ENCODE results near the gene CCDC57. TPM values are rescaled to one million over a fixed set of nuclear protein-coding genes. Genes with fewer than 3 reads are reported as not detected.

The CCDC57 gene
- total RNA-seq, 1 experiment from 2014 or later: 69.9 TPM

DNA sequence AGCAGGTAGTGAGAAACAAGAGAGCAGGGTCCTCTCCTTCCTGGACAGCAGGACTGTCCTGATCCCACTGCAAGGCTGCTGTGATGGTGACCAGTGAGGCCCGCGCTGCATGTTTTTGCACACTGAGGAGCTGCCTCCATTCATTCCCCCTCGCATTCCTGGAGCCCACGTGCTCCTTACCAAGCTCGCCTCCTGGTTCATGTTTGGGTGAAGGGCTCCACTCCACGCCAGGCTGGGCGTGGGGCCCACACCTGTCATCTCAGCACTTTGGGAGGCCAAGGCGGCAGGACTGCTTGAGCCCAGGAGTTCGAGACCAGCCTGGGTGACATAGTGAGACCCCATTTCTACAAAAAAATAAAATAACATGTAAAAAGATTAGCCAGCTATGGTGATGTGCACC, 99.2 kb downstream of the CCDC57 start:
- CTCF ChIA-PET: no interaction called here
- no TSS peak for BruUV-seq (replicated peaks)
- no peaks in the 10 kb centered on the region for H3K27me3 Mint-ChIP-seq (ENCODE audit: unreplicated experiment)
- no peak overlapping the region for H3K4me3 Mint-ChIP-seq (ENCODE audit: low read depth, unreplicated experiment)
- peaks cover 9% of the 10 kb centered on the region for H3K36me3 Mint-ChIP-seq (ENCODE audit: insufficient read depth, unreplicated experiment)
- peaks cover 7% of the 10 kb centered on the region for H3K4me1 Mint-ChIP-seq (ENCODE audit: low read depth, unreplicated experiment)
- TF ChIP-seq, protein P1, sequence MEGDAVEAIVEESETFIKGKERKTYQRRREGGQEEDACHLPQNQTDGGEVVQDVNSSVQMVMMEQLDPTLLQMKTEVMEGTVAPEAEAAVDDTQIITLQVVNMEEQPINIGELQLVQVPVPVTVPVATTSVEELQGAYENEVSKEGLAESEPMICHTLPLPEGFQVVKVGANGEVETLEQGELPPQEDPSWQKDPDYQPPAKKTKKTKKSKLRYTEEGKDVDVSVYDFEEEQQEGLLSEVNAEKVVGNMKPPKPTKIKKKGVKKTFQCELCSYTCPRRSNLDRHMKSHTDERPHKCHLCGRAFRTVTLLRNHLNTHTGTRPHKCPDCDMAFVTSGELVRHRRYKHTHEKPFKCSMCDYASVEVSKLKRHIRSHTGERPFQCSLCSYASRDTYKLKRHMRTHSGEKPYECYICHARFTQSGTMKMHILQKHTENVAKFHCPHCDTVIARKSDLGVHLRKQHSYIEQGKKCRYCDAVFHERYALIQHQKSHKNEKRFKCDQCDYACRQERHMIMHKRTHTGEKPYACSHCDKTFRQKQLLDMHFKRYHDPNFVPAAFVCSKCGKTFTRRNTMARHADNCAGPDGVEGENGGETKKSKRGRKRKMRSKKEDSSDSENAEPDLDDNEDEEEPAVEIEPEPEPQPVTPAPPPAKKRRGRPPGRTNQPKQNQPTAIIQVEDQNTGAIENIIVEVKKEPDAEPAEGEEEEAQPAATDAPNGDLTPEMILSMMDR (IDR thresholded peaks at IDR 0.05; ENCODE audit: unreplicated experiment): no peak
- DNase-seq: no peak
- intact Hi-C loops (cut with micrococcal nuclease; ENCODE audit: unreplicated experiment): no loop called here
- H3K9me3 Mint-ChIP-seq (ENCODE audit: low read depth, unreplicated experiment): no peaks in the 10 kb centered on the region
- H3K27ac Mint-ChIP-seq (ENCODE audit: unreplicated experiment): no peak overlapping the region

DNA sequence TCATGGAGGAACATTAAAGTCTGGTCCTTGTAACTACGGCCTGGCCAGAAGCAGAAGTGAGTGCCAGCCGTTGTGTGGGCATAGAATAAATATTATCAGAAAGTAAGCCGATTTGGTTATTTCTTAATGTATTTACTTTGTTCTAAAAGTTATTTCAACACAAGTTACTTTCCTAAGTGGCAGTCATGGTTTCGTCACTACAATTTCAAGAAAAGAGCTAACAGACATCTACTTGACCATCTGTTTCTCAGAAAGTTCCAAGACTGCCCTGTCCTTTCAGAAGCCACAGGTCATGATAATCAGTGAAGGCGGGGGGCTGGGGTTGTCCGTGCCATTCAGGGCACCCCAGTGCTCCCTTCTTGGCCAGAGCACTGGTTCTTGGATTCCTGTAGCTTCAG, 99.7 kb downstream of the CCDC57 start:
- no TSS peak for BruUV-seq (replicated peaks)
- H3K27me3 Mint-ChIP-seq (ENCODE audit: unreplicated experiment): no peaks in the 10 kb centered on the region
- DNase-seq: no peak
- peaks cover 7% of the 10 kb centered on the region for H3K4me1 Mint-ChIP-seq (ENCODE audit: low read depth, unreplicated experiment)
- intact Hi-C loops (cut with micrococcal nuclease; ENCODE audit: unreplicated experiment): no loop called here
- H3K9me3 Mint-ChIP-seq (ENCODE audit: low read depth, unreplicated experiment): no peaks in the 10 kb centered on the region
- TF ChIP-seq, protein P1 (IDR thresholded peaks at IDR 0.05; ENCODE audit: unreplicated experiment): no peak
- CTCF ChIA-PET: no interaction called here
- no peak overlapping the region for H3K27ac Mint-ChIP-seq (ENCODE audit: unreplicated experiment)
- no peak overlapping the region for H3K4me3 Mint-ChIP-seq (ENCODE audit: low read depth, unreplicated experiment)
- H3K36me3 Mint-ChIP-seq (ENCODE audit: insufficient read depth, unreplicated experiment): peaks cover 10% of the 10 kb centered on the region

DNA sequence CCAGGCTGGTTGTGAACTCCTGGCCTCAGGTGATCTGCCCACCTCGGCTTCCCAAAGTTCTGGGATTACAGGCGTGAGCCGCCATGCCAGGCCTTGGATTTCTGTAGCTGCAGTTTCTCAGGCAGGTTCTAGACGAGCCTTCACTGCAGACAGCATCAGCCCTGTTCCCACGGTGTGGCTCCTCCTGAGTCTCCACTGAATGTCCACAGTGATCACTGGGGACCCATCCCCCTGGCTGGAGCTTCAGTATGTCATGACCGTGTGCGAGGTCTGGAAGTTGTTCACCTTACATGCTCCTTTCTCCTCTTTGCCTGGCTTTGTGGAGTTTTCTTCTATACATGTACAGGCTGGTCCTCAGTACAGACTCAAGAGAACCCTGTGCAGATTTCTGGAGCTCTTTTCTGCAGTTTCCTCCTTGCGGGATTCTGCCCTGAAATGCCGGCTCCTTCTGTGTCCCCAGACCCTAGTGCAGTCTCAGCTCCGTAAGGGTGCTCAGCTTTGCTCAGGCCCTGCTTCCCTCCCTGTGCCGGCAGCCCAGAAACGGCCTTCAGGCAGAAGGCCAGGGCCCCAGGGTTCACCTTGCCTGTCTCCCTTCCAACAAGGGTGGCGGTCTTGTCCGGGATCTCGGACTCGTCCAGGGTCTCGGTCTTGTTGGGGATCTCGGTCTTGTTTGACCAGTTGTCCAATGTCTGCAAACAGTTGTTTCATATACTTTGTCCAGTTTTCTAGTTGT, 100.3 kb downstream of the CCDC57 start:
- Mint-ChIP-seq H3K9me3 (ENCODE audit: low read depth, unreplicated experiment) (no peaks in the 10 kb centered on the region), H3K4me3 (ENCODE audit: low read depth, unreplicated experiment) (no peak overlapping the region), H3K4me1 (ENCODE audit: low read depth, unreplicated experiment) (peaks cover 7% of the 10 kb centered on the region), H3K27ac (ENCODE audit: unreplicated experiment) (no peak overlapping the region), H3K27me3 (ENCODE audit: unreplicated experiment) (no peaks in the 10 kb centered on the region), H3K36me3 (ENCODE audit: insufficient read depth, unreplicated experiment) (peaks cover 13% of the 10 kb centered on the region)
- TF ChIP-seq, protein P1 (IDR thresholded peaks at IDR 0.05; ENCODE audit: unreplicated experiment): no peak
- no TSS peak for BruUV-seq (replicated peaks)
- CTCF ChIA-PET: no interaction called here
- no peak for DNase-seq
- intact Hi-C loops (cut with micrococcal nuclease; ENCODE audit: unreplicated experiment): no loop called here

DNA sequence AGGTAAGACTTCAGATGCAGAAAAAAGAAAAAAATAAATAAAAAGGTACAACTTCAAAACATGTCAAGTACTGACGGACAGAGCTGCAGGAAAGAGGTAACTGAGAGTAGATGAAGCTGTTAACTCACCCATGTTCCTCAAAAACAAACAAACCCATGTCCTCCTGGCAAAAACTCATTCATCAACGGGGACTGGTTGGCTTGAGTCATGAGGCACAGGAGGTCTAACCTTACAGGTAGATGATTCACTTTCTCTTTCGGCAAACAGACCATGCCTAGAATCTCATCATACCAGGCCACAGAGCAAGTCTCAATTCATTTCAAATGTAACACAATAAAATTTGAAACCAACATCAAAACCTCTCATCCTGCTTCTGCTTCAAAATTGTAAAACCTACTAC, 102.3 kb downstream of the CCDC57 start:
- CTCF ChIA-PET: no interaction called here
- Mint-ChIP-seq H3K27me3 (ENCODE audit: unreplicated experiment) (no peaks in the 10 kb centered on the region), H3K4me1 (ENCODE audit: low read depth, unreplicated experiment) (peaks cover 23% of the 10 kb centered on the region), H3K27ac (ENCODE audit: unreplicated experiment) (no peak overlapping the region), H3K36me3 (ENCODE audit: insufficient read depth, unreplicated experiment) (peaks cover 33% of the 10 kb centered on the region), H3K4me3 (ENCODE audit: low read depth, unreplicated experiment) (no peak overlapping the region), H3K9me3 (ENCODE audit: low read depth, unreplicated experiment) (no peaks in the 10 kb centered on the region)
- intact Hi-C loops (cut with micrococcal nuclease; ENCODE audit: unreplicated experiment): no loop called here
- no TSS peak for BruUV-seq (replicated peaks)
- peak; percentile 43 for DNase-seq
- TF ChIP-seq, protein P1 (IDR thresholded peaks at IDR 0.05; ENCODE audit: unreplicated experiment): no peak

Measured in Calu3 (cell line).